ENCODE data around the gene TNS3.

Gene TNS3

GRCh38 chr7:47581438-47581803 is 490 bp downstream of the TNS3 start:
- no peak for DNase-seq (ENCODE audit: low spot score)

- no peak for DNase-seq (ENCODE audit: low spot score)
Measured at GRCh38 chr7:47580811-47581331, 1.0 kb downstream of the TNS3 start.

GRCh38 chr7:47580175-47580706 is 1.7 kb downstream of the TNS3 start:
- DNase-seq (ENCODE audit: low spot score) = no peak

- no peak for DNase-seq (ENCODE audit: low spot score)
Measured at GRCh38 chr7:47579458-47579857, 2.5 kb downstream of the TNS3 start.

- DNase-seq (ENCODE audit: low spot score) = no peak
Measured at GRCh38 chr7:47578579-47579270, 3.2 kb downstream of the TNS3 start.

- DNase-seq (ENCODE audit: low spot score) = no peak
Measured at GRCh38 chr7:47577321-47577919, 4.5 kb downstream of the TNS3 start.

- no peak for DNase-seq (ENCODE audit: low spot score)
Measured at GRCh38 chr7:47576866-47577306, 5.0 kb downstream of the TNS3 start.

GRCh38 chr7:47576031-47576865 is 5.7 kb downstream of the TNS3 start:
- DNase-seq (ENCODE audit: low spot score) = peak; percentile 83

GRCh38 chr7:47574482-47575329 is 7.2 kb downstream of the TNS3 start:
- DNase-seq (ENCODE audit: low spot score) = no peak

GRCh38 chr7:47573758-47574481 is 8.0 kb downstream of the TNS3 start:
- no peak for DNase-seq (ENCODE audit: low spot score)

GRCh38 chr7:47572939-47573757 is 8.8 kb downstream of the TNS3 start:
- no peak for DNase-seq (ENCODE audit: low spot score)

GRCh38 chr7:47572094-47572445 is 9.8 kb downstream of the TNS3 start:
- DNase-seq (ENCODE audit: low spot score) = no peak

- DNase-seq (ENCODE audit: low spot score) = peak; percentile 84
Measured at GRCh38 chr7:47571331-47572093, 10.4 kb downstream of the TNS3 start.

- no peak for DNase-seq (ENCODE audit: low spot score)
Measured at GRCh38 chr7:47570649-47571050, 11.3 kb downstream of the TNS3 start.

- DNase-seq (ENCODE audit: low spot score) = no peak
Measured at GRCh38 chr7:47568547-47568946, 13.4 kb downstream of the TNS3 start.

GRCh38 chr7:47568056-47568455 is 13.9 kb downstream of the TNS3 start:
- DNase-seq (ENCODE audit: low spot score) = no peak

GRCh38 chr7:47565640-47566250 is 16.2 kb downstream of the TNS3 start:
- no peak for DNase-seq (ENCODE audit: low spot score)

- no peak for DNase-seq (ENCODE audit: low spot score)
Measured at GRCh38 chr7:47563521-47563920, 18.4 kb downstream of the TNS3 start.

All from SW480 (cell line).